Measurements from ENCODE around the gene MBP. TPM values are rescaled to one million over a fixed set of nuclear protein-coding genes. Genes with fewer than 3 reads are reported as not detected.

Gene MBP
- polyA plus RNA-seq, 1 experiment = 5.3 TPM

- ChIA-PET POLR2A (interaction anchor here (0.7 kb wide), 1 partner anchor 76 kb away, joined by 3 read pairs; no protein-coding TSS in a partner anchor), CTCF (interaction anchor here (0.5 to 2.6 kb wide), 12 partner anchors 16 to 251 kb away, joined by 3 to 19 read pairs (median 5); partner anchors contain the start of gene GALR1)
- Histone ChIP-seq H3K9me3 (ENCODE audit: control insufficient read depth, insufficient read depth, low read length) (peaks cover 3% of the 10 kb centered on the region; the same call in 1 of the 2 replicates), H3K27ac (ENCODE audit: low read depth, low read length) (peak overlapping the region; percentile 70), H3K27me3 (ENCODE audit: control insufficient read depth, insufficient read depth, low read length) (no peaks in the 10 kb centered on the region), H3K4me3 (ENCODE audit: low read depth, low read length) (no peak overlapping the region)
- TF ChIP-seq CTCF (IDR thresholded peaks at IDR 0.05; ENCODE audit: low read depth, low read length) = no peak
- no peak for DNase-seq (ENCODE audit: low read depth, low spot score)
These were observed 78.3 kb downstream of the MBP start for GRCh38 chr18:77054288-77054605.

GRCh38 chr18:77053616-77054287 lies 78.8 kb downstream of the MBP start:
- CTCF ChIA-PET = interaction anchor here (0.5 to 2.6 kb wide), 12 partner anchors 16 to 251 kb away, joined by 3 to 19 read pairs (median 6); partner anchors contain the start of gene GALR1

GRCh38 chr18:77052983-77053309 lies 79.6 kb downstream of the MBP start:
- CTCF ChIA-PET = interaction anchor here (0.7 to 2.5 kb wide), 5 partner anchors 53 to 250 kb away, joined by 4 to 17 read pairs (median 7); no protein-coding TSS in a partner anchor
- H3K4me3 ChIP-seq (ENCODE audit: low read depth, low read length) = no peak overlapping the region
- no peak for DNase-seq (ENCODE audit: low read depth, low spot score)
- POLR2A ChIA-PET = no interaction called here
- H3K27me3 ChIP-seq (ENCODE audit: control insufficient read depth, insufficient read depth, low read length) = no peaks in the 10 kb centered on the region
- no peak overlapping the region for H3K27ac ChIP-seq (ENCODE audit: low read depth, low read length)
- TF ChIP-seq CTCF (IDR thresholded peaks at IDR 0.05; ENCODE audit: low read depth, low read length) = no peak
- peaks cover under 1% of the 10 kb centered on the region; the same call in 1 of the 2 replicates for H3K9me3 ChIP-seq (ENCODE audit: control insufficient read depth, insufficient read depth, low read length)

More at GRCh38 chr18:77053616-77054287, 78.8 kb downstream of the MBP start:
- H3K4me3 ChIP-seq (ENCODE audit: low read depth, low read length) = no peak overlapping the region
- H3K27me3 ChIP-seq (ENCODE audit: control insufficient read depth, insufficient read depth, low read length) = no peaks in the 10 kb centered on the region
- POLR2A ChIA-PET = interaction anchor here (0.7 kb wide), 1 partner anchor 77 kb away, joined by 3 read pairs; no protein-coding TSS in a partner anchor
- H3K27ac ChIP-seq (ENCODE audit: low read depth, low read length) = peak overlapping the region; percentile 70
- no peak for DNase-seq (ENCODE audit: low read depth, low spot score)
- H3K9me3 ChIP-seq (ENCODE audit: control insufficient read depth, insufficient read depth, low read length) = peaks cover 3% of the 10 kb centered on the region; the same call in 1 of the 2 replicates
- TF ChIP-seq CTCF (IDR thresholded peaks at IDR 0.05; ENCODE audit: low read depth, low read length) = no peak

- no peaks in the 10 kb centered on the region for H3K9me3 ChIP-seq (ENCODE audit: control insufficient read depth, insufficient read depth, low read length)
- ChIA-PET POLR2A (no interaction called here), CTCF (interaction anchor here (0.7 to 2.5 kb wide), 3 partner anchors 53 to 250 kb away, joined by 4 to 15 read pairs (median 7); no protein-coding TSS in a partner anchor)
- no peak for TF ChIP-seq CTCF (IDR thresholded peaks at IDR 0.05; ENCODE audit: low read depth, low read length)
- H3K4me3 ChIP-seq (ENCODE audit: low read depth, low read length) = no peak overlapping the region
- no peak for DNase-seq (ENCODE audit: low read depth, low spot score)
- no peak overlapping the region for H3K27ac ChIP-seq (ENCODE audit: low read depth, low read length)
- no peaks in the 10 kb centered on the region for H3K27me3 ChIP-seq (ENCODE audit: control insufficient read depth, insufficient read depth, low read length)
These were observed 80.1 kb downstream of the MBP start for GRCh38 chr18:77052297-77052982.

Measured in AG04450 (cell line).